Adrenal gland (tissue), 12 donors: Measurements from ENCODE around the gene CAPS2. TPM values are rescaled to one million over a fixed set of nuclear protein-coding genes. Genes with fewer than 3 reads are reported as not detected.

Experiments used
- DNase-seq, 7 donors: peaks; one replicate each; pipeline ENCODE4 v3.0.0-alpha.2; 2019 to 2020
- H3K27ac ChIP-seq, 5 donors: fragments of 200-600 bp; sonication (generic) in 4 of 5; 1 replicate in 3 of 5; 2 replicates in 2 of 5; pipeline versions ENCODE4 v1.5.1 to v1.8.0; 2016 to 2020; ENCODE audit warnings: mild to moderate bottlenecking in 1 of 5
- H3K27me3 ChIP-seq: fragments of 200-600 bp; 2 replicates; pipeline ENCODE4 v1.8.0; 2021
- H3K36me3 ChIP-seq, 2 donors: fragments of 200-600 bp; replicated peaks in 1 of 2; 1 replicate in 1 of 2; 2 replicates in 1 of 2; pipeline versions ENCODE4 v1.5.1 to v1.8.0; 2018 to 2022
- H3K4me1 ChIP-seq, 2 donors: fragments of 200-600 bp; replicated peaks in 1 of 2; 1 replicate in 1 of 2; 2 replicates in 1 of 2; pipeline versions ENCODE4 v1.5.1 to v1.8.0; 2018 to 2021
- H3K4me3 ChIP-seq, 4 donors: fragments of 200-600 bp; sonication (generic) in 3 of 4; one replicate each; pipeline ENCODE4 v1.5.1; 2016 to 2018
- H3K9me3 ChIP-seq, 3 donors: fragments of 200-600 bp; sonication (generic) in 1 of 3; replicated peaks in 1 of 3; 1 replicate in 2 of 3; 2 replicates in 1 of 3; pipeline versions ENCODE4 v1.5.1 to v1.8.0; 2016 to 2021
- POLR2A ChIP-seq, 2 donors: fragments of 450-650 bp; IDR thresholded peaks; one replicate each; pipeline ENCODE4 v1.6.1; 2017; ENCODE audit warnings: antibody characterized with exemption in 2 of 2, mild to moderate bottlenecking in 2 of 2, moderate library complexity in 1 of 2
- WGBS, 4 donors: extraction: QIAGEN DNeasy Blood & Tissue Kit in 2 of 4; methylation state at CpG; one replicate each; pipeline versions ENCODE4 v1.1.5 to v1.1.7; 2013 to 2017; 5-methylcytosine and 5-hydroxymethylcytosine counted together
- intact Hi-C, 2 donors: fragments of 100-400 bp; cut with DNase I; formaldehyde crosslinking; loops; one replicate each; pipeline versions ENCODE4 v1.14.1 to v1.15.0; 2022 to 2023
- polyA plus RNA-seq, 3 donors: library from polyadenylated mRNA; stranded (reverse); fragments of 200-250 nt in 2 of 3; fragments of 350-450 nt in 1 of 3; fragmentation: Illumina TruSeq in 1 of 3; extraction: RNeasy Lipid Tissue Mini Kit (QIAGEN cat#74804) in 1 of 3; gene quantifications; one replicate each; pipeline ENCODE4 v1.2.3, GENCODE V29; 2013 to 2014
- total RNA-seq, 9 donors: library from RNA; depleted of rRNA in 4 of 9; stranded (reverse); fragments of >200 nt in 4 of 9; fragments of 120-200 nt in 1 of 9; fragmentation: NEBNext Ultra II Directional in 1 of 9; extraction: Animal tissue kit (Norgen Biotek cat#: 25700) in 1 of 9; gene quantifications; one replicate each; pipeline versions ENCODE4 v1.1.0 to v1.2.4, GENCODE V29; 2013 to 2023
- TF ChIP-seq, protein P1 (sequence below), 6 experiments: fragments of 450-650 bp in 4 of 6; fragments of 200-600 bp in 2 of 6; sonication (generic) in 1 of 6; IDR thresholded peaks; 1 replicate in 5 of 6; 2 replicates in 1 of 6; pipeline versions ENCODE4 v1.5.1 to v1.8.0; 2016 to 2021; ENCODE audit warnings: antibody characterized with exemption in 6 of 6, mild to moderate bottlenecking in 2 of 6, moderate library complexity in 1 of 6
- donor health status: healthy with polysubstance abuse.
- donor health status: Bipolar disorder and iron deficiency.
- donor health status: DM: yes; HTN: yes; CAD: no.
- donor health status: DM: no; HTN: no; CAD: no.
- donor health status: DM: no; HTN: no; CAD: no.
- donor health status: DM: yes; HTN: yes; CAD: no.

Gene CAPS2
- total and polyA plus RNA-seq, 12 donors = 2.4 to 36.0 (median 12.9) TPM

DNA sequence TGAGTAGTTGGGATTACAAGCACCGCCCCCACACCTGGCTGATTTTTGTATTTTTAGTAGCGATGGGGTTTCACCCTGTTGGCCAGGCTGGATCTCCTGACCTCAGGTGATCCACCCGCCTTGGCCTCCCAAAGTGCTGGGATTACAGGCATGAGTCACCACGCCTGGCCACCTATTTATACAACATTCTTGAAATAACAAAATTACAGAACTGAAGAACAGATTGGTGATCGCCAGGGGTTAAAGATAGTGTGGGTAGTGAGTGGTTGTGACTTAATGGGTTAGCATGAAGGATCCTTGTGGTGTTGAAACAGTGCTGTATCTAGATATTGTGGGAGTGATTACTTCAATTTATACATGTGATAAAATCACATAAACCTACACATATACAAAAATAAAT is 11.7 kb upstream of the CAPS2 start:
- intact Hi-C loops = no loop called here
- no peak overlapping the region for H3K27ac ChIP-seq
- TF ChIP-seq POLR2A (IDR thresholded peaks at IDR 0.05) = no peak
- TF ChIP-seq, protein P1, sequence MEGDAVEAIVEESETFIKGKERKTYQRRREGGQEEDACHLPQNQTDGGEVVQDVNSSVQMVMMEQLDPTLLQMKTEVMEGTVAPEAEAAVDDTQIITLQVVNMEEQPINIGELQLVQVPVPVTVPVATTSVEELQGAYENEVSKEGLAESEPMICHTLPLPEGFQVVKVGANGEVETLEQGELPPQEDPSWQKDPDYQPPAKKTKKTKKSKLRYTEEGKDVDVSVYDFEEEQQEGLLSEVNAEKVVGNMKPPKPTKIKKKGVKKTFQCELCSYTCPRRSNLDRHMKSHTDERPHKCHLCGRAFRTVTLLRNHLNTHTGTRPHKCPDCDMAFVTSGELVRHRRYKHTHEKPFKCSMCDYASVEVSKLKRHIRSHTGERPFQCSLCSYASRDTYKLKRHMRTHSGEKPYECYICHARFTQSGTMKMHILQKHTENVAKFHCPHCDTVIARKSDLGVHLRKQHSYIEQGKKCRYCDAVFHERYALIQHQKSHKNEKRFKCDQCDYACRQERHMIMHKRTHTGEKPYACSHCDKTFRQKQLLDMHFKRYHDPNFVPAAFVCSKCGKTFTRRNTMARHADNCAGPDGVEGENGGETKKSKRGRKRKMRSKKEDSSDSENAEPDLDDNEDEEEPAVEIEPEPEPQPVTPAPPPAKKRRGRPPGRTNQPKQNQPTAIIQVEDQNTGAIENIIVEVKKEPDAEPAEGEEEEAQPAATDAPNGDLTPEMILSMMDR (IDR thresholded peaks at IDR 0.05) = no peak
- H3K4me1 ChIP-seq = no peaks in the 10 kb centered on the region
- no peaks in the 10 kb centered on the region for H3K9me3 ChIP-seq
- 93 to 95% (median 94%) methylated on average over 5 of the region's 5 CpGs for WGBS, 4 donors
- H3K27me3 ChIP-seq = no peaks in the 10 kb centered on the region
- no peak overlapping the region for H3K4me3 ChIP-seq
- no peaks in the 10 kb centered on the region for H3K36me3 ChIP-seq
- DNase-seq = no peak

DNA sequence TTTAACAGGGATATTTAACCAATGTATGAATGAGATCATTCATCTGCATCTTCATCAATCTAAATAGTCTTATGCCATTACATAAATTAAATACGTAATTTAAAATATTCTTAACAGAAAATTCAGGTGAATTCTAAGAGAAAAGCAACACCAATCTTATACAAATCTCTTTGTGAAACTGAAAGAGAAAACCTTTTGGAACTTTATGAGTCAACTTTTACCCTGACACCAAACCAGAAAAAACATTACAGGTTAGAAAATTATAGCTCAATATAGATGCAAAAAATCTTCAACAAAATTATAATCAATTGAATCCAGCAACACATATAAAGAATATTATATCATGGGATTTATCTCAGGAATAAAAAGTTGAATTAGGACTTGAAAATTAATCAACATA is 7.8 kb upstream of the CAPS2 start:
- H3K9me3 ChIP-seq = no peaks in the 10 kb centered on the region
- no peak overlapping the region for H3K4me3 ChIP-seq
- WGBS, 4 donors = 85 to 96% (median 91%) methylated on average over 1 of the region's 1 CpG
- H3K4me1 ChIP-seq = peaks cover 0 to 9% of the 10 kb centered on the region in 2 donors
- intact Hi-C loops = loop anchor here in 1 of 2 donors (10.0 kb wide), 2 partner anchors 47 to 167 kb away; no protein-coding TSS in a partner anchor
- H3K27ac ChIP-seq = no peak overlapping the region
- H3K27me3 ChIP-seq = no peaks in the 10 kb centered on the region
- no peak for DNase-seq
- TF ChIP-seq, protein P1 (IDR thresholded peaks at IDR 0.05) = no peak
- H3K36me3 ChIP-seq = no peaks in the 10 kb centered on the region

DNA sequence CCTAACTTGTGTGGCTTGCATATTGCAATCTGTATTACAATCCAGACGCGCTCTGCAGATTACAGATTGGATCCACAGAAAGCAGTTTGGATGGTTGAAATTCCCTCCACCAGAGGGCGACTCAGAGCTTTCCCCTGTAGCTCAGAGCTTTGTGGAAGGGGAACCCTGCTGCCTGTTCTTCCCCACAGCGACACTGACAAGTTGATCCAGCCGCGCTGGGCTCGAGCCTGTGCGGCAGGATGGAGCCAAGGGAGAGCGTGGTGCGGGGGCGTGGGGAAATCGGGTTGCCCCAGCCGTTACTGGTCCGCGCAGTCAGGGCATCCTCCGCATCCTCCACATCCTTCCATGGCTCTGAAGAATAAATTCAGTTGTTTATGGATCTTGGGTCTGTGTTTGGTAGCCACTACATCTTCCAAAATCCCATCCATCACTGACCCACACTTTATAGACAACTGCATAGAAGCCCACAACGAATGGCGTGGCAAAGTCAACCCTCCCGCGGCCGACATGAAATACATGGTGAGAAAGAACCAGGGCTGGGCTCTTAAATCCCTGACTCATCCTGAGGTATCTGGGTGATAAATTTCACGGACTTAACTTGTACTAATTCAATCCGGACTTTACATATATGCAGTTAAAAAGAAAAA is 4.4 kb upstream of the CAPS2 start, which contains the start of gene GLIPR1L1:
Gene GLIPR1L1 (plus strand): TSS at position 287 of the 647 bp plus-strand sequence. CDS start 59 bp downstream, at position 346.
- Histone ChIP-seq H3K27me3 (no peaks in the 10 kb centered on the region), H3K9me3 (no peaks in the 10 kb centered on the region), H3K36me3 (no peaks in the 10 kb centered on the region), H3K4me3 (peak within 1 kb of the TSS in 2 of 4 donors; percentile 7 to 50), H3K4me1 (peaks cover 0 to 13% of the 10 kb centered on the region in 2 donors), H3K27ac (peak within 1 kb of the TSS in 1 of 5 donors; percentile 53)
- peak; percentile 89 to 97 (median 93) for DNase-seq
- no peak for TF ChIP-seq POLR2A (IDR thresholded peaks at IDR 0.05)
- TF ChIP-seq, protein P1 (IDR thresholded peaks at IDR 0.05) = peak; percentile 90 to 95 (median 94)
- intact Hi-C loops = loop anchor here in 1 of 2 donors (10.0 kb wide), 2 partner anchors 50 to 170 kb away; no protein-coding TSS in a partner anchor
- WGBS, 4 donors = 3 to 10% (median 4%) methylated on average over 10 to 23 of the region's 23 CpGs

DNA sequence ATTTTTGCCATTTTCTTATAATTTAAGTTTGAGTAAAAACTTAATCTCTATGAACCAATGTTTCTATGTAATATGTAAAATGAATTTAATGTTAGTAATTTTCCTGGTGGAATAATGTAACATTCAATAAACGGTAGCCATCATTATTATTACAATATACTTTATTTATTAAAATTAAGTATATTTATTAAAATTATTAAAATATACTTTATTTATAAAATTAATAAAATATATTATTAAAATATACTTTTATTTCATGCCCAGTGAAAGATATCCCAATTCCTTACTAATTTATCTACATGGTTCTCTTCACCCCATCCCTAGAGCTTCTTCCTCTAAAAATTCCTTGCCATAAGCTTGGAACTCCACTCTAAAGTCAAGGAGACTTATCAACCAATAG is 2.5 kb downstream of the CAPS2 start:
- no peak overlapping the region for H3K4me3 ChIP-seq
- no peaks in the 10 kb centered on the region for H3K27me3 ChIP-seq
- intact Hi-C loops = no loop called here
- WGBS, 4 donors = 91 to 98% (median 96%) methylated on average over 1 of the region's 1 CpG
- H3K36me3 ChIP-seq = no peaks in the 10 kb centered on the region
- no peak for DNase-seq
- H3K4me1 ChIP-seq = peaks cover 0 to 7% of the 10 kb centered on the region in 2 donors
- no peaks in the 10 kb centered on the region for H3K9me3 ChIP-seq
- TF ChIP-seq, protein P1 (IDR thresholded peaks at IDR 0.05) = no peak
- no peak for TF ChIP-seq POLR2A (IDR thresholded peaks at IDR 0.05)
- no peak overlapping the region for H3K27ac ChIP-seq
